GM15510 (cell line): Measurements from ENCODE around the gene DLG2.

Source experiments
- POLR2A ChIP-seq: IDR thresholded peaks from 3 replicates; pipeline ENCODE4 v1.6.1; 2011; ENCODE audit warnings: borderline replicate concordance; ENCODE audit not compliant: insufficient read length; ENCODE audit errors: extremely low read depth

DLG2 gene

DNA sequence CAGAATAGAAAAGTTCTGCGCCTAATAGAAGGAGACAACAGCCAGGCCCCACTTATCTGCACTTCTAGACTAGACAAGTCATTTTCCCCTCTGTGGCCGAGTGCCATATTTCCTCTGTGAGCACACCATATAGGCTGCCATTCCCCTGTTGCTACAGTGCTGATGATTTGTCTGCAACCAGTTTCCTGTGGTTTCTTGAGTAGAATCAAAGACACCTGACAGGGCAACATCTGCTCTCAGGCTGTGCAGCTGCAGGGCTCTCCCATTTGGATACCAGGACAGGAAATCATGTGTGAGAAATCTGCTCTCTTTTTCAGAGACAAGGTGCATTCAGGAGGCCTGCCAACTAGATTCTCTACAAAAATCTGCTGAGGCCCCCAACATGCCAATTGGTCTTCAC, 879.3 kb downstream of the DLG2 start:
- no peak for TF ChIP-seq POLR2A

DNA sequence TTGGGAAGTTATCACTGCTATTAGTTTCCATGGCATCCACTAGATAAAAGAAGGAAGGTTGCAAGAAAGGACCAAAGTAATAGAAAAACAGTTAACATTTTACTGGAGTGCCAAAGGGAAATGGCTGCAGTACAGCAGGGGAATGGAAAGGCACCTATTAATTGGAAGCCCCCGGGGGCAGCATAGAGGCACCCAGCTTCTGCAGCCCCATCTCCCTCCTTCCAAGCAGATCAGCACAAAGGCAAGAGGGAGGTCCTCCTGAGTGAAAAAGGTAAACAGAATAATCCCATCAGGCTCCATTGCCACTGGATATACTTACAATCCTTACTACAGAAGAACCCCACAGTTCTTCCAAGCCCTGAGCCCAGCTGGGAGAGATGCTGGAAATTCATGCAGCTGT, 887.1 kb downstream of the DLG2 start:
- no peak for TF ChIP-seq POLR2A

DNA sequence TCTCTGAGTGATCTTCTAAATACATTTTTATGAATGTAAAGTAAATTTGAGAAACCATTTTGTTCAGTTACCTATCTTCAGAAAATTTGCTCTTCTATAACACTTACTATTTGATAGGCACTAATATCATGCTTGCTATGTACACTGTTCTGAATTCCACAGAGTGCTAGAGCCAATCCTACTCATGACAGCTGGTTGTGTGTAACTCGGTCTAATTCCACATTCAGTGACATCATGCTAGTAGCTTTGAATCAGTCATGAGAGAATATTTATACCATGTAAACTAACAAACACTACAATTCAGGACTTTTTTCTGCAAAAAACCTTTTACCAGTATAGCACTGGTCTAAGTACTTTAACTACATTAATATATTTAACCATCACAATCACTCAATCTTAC, 902.9 kb downstream of the DLG2 start:
- no peak for TF ChIP-seq POLR2A

DNA sequence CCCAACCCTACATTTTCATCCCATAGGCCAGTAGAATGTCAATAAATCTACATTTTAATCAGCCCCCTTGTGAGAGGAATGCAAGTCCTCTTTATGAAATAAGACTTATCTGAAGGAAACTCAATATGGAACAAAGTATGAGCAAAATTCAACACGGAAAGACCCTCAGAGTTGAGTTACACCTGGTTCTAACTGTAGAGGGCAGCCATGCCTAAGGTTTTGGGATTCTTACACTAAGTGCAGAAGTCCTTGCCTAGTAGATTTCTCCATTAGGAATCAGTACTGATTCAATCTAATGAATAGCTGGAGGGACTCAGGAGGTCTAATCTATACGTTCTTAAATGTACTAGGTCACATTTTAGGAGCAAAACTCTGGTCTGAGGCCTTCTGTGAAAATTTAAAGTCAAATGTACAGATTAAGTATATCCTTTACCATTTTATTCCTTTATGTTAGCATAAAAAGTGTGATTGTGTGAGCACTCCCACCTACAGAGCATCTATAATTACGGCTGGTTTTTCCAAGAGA, 904.5 kb downstream of the DLG2 start:
- TF ChIP-seq POLR2A, result no peak

DNA sequence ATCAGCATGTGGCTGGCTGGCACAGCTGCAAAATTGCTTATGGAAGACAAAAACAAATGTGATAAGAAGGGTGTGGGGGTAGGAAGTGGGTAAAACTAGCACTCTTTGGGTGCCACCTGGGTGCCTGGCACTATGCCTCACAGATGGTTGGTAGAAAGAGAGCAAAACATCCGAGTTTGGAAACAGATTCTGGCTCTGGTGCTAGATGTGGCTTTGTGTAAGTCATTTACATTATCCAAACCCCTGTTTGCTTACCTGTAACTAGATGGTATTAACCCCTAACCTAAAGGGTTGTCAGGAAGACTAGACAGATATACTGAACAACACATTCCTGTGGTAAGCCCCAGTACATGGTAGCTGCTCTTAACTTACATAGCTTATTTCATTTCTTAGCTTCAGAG, 905.6 kb downstream of the DLG2 start:
- no peak for TF ChIP-seq POLR2A

DNA sequence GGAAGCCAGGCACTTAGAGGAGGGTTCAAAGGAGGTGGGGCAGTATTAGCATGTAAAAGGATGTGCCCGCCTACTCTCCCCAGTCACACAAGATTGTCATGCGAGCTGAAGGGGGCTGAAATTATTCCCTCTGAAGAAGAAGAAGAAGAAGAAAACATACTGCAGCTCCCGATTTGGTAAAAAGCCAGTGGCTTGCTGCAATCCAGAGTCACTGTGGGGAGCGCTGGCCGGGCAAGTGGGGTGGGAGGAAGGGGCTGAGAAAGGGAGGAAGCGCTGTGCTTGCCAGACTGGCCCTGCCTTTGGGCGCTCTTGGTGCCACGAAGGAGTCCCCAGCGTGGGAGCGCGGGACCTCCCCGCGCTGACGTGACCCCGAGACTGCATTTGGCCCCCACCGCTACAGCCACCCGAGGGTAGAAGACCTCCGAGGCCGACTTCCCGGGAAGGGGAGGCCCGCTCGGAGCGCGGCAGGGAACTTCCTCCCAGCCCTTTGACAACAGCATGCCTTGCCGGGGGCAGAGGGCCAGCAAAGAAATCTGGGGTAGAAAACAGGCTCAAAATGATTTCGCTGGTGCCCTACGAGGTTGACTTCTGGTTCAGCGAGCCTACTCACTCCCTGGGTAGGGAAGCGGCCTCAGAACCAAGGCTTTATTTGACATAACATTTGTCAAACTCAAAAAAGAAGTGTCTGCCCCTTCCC, 906.3 kb downstream of the DLG2 start:
- no peak for TF ChIP-seq POLR2A

- no peak for TF ChIP-seq POLR2A
These were observed 907.1 kb downstream of the DLG2 start for GRCh38 chr11:84719935-84720577.

GRCh38 chr11:84714316-84714780, 912.8 kb downstream of the DLG2 start:
- no peak for TF ChIP-seq POLR2A

GRCh38 chr11:84691830-84692229, 935.3 kb downstream of the DLG2 start:
- TF ChIP-seq POLR2A, result no peak

DNA sequence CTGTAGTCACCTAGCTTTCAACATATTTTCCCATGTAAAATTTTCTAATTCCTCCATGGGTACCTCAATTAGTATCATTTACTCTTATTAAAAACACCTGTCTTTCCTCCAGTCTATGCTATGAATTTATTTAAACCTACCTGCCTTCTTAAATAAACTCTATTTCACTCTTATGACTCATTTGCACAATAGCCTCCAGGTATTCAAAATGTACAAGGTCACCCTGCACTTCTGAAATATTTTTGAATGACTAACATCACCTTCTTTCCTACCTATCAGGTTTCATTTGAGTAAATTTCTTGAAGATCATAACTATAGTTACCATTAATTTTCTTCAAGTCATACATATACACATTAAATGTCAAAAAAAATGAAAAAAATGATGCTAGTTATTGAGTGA, 939.7 kb downstream of the DLG2 start:
- no peak for TF ChIP-seq POLR2A

GRCh38 chr11:84686716-84687115, 940.4 kb downstream of the DLG2 start:
- no peak for TF ChIP-seq POLR2A

- no peak for TF ChIP-seq POLR2A
These were observed 941.2 kb downstream of the DLG2 start for GRCh38 chr11:84685976-84686375.

- TF ChIP-seq POLR2A, result no peak
These were observed 942.0 kb downstream of the DLG2 start for GRCh38 chr11:84685149-84685548.

- TF ChIP-seq POLR2A, result no peak
These were observed 945.7 kb downstream of the DLG2 start for GRCh38 chr11:84681456-84681855.

DNA sequence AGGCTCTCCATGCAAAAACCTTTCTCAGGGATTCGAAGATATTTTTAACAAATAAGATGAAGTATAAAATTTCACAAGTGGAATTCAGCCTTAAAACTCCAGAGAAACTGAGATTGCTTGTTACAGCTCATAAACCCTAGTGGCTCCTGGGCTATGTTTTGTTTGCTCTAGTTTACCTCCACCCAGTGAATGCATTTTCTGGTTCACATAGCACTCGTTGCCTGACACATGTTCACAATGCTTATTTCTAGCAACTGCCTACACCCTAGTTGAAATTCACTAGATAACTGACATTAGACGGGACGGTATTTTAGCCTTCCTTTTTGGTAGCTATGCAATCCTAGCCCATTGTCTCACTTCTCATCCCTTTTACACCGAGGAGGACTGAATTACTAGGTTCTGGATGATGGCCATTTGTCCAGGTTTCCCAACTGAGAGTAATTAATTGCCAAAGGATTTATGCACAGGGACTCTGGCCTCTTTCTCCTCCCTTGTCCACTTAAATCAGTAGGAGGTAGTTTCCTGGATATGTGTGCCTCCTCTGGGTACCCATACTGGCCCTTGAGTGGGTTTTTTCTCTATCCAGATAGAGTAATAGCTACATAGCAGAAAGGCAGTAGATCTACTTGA, 951.6 kb downstream of the DLG2 start:
- TF ChIP-seq POLR2A, result no peak
